Activated CD8-positive, alpha-beta memory T cell treated with anti-CD3 and anti-CD28 coated beads for 1 hour (primary cell): ENCODE results near the gene PCF11.

Experiments used
- DNase-seq, 2 donors: peaks; one replicate each; pipeline ENCODE4 v3.0.0-alpha.2; 2020; ENCODE audit warnings: low read depth in 1 of 2; ENCODE audit errors: extremely low read depth in 1 of 2

The PCF11 gene

GRCh38 chr11:83153764-83154163, 3.2 kb upstream of the PCF11 start:
- DNase-seq = no peak

- DNase-seq = peak in 1 of 2 donors; percentile 93
Observed at GRCh38 chr11:83156144-83156995, 561 bp upstream of the PCF11 start.

GRCh38 chr11:83157594-83158356, 844 bp downstream of the PCF11 start:
- DNase-seq = no peak

- DNase-seq = no peak
Observed at GRCh38 chr11:83158357-83158786, 1.4 kb downstream of the PCF11 start.

GRCh38 chr11:83158965-83159901, 2.3 kb downstream of the PCF11 start:
- DNase-seq = no peak

GRCh38 chr11:83159902-83160865, 3.3 kb downstream of the PCF11 start:
- no peak for DNase-seq

- DNase-seq = no peak
Observed at GRCh38 chr11:83161610-83162199, 4.8 kb downstream of the PCF11 start.

GRCh38 chr11:83162377-83162776, 5.4 kb downstream of the PCF11 start:
- DNase-seq = no peak

GRCh38 chr11:83166193-83166866, 9.4 kb downstream of the PCF11 start:
- no peak for DNase-seq

- no peak for DNase-seq
Observed at GRCh38 chr11:83168756-83169155, 11.8 kb downstream of the PCF11 start.

- DNase-seq = no peak
Observed at GRCh38 chr11:83170865-83171264, 13.9 kb downstream of the PCF11 start.

GRCh38 chr11:83172551-83172950, 15.6 kb downstream of the PCF11 start:
- DNase-seq = no peak

- no peak for DNase-seq
Observed at GRCh38 chr11:83174008-83174407, 17.1 kb downstream of the PCF11 start.

GRCh38 chr11:83175815-83176214, 18.9 kb downstream of the PCF11 start:
- no peak for DNase-seq

- DNase-seq = no peak
Observed at GRCh38 chr11:83181815-83182214, 24.9 kb downstream of the PCF11 start.

GRCh38 chr11:83185767-83186166, 28.8 kb downstream of the PCF11 start:
- no peak for DNase-seq

GRCh38 chr11:83187465-83187864, 30.5 kb downstream of the PCF11 start:
- DNase-seq = no peak

GRCh38 chr11:83191491-83191890, 34.6 kb downstream of the PCF11 start:
- DNase-seq = no peak

- no peak for DNase-seq
Observed at GRCh38 chr11:83191986-83192385, 35.1 kb downstream of the PCF11 start.
